Measurements from ENCODE around the gene BCOR. TPM values are rescaled to one million over a fixed set of nuclear protein-coding genes. Genes with fewer than 3 reads are reported as not detected.

BCOR gene
- total and polyA plus RNA-seq, 4 experiments from 2014 or later: 1.9 to 48.7 (median 27.0) TPM

- ChIA-PET POLR2A (ENCODE audit: partially characterized antibody) (interaction anchor here (0.6 kb wide), 1 partner anchor 62 kb away, joined by 3 read pairs; no protein-coding TSS in a partner anchor), CTCF (ENCODE audit: partially characterized antibody) (no interaction called here)
- peaks cover 14 to 43% (median 26%) of the 10 kb centered on the region in 4 donors for H3K4me1 Mint-ChIP-seq
- H3K27ac Mint-ChIP-seq: peak overlapping the region in 4 of 7 donors; percentile 14 to 77 (median 56)
- H3K4me1 ChIP-seq (ENCODE audit: insufficient read depth, low read length): peaks cover 17% of the 10 kb centered on the region
- no peak overlapping the region for H3K4me3 Mint-ChIP-seq
- DNase-seq: no peak
- intact Hi-C loops (cut with micrococcal nuclease): no loop called here
- no peaks in the 10 kb centered on the region for H3K9me3 ChIP-seq (ENCODE audit: control insufficient read depth in 1 of 2, low read length in 2 of 2)
- no peaks in the 10 kb centered on the region for H3K27me3 Mint-ChIP-seq
- no peak overlapping the region for H3K4me3 ChIP-seq (ENCODE audit: low read length in 2 of 2)
- no peaks in the 10 kb centered on the region for H3K27me3 ChIP-seq (ENCODE audit: insufficient read depth, low read length)
- H3K36me3 ChIP-seq (ENCODE audit: insufficient read depth, low read length): no peaks in the 10 kb centered on the region
- peaks cover 0 to 4% (median 0%) of the 10 kb centered on the region in 8 donors for H3K9me3 Mint-ChIP-seq
- no peak overlapping the region for H3K27ac ChIP-seq (ENCODE audit: low read depth, low read length)
- H3K36me3 Mint-ChIP-seq: peaks cover 7 to 35% of the 10 kb centered on the region in 2 donors
Observed at GRCh38 chrX:40077906-40078305, 19.9 kb downstream of the BCOR start.

GRCh38 chrX:40076750-40077575, 20.8 kb downstream of the BCOR start:
- no peak overlapping the region for H3K4me3 Mint-ChIP-seq
- H3K36me3 ChIP-seq (ENCODE audit: insufficient read depth, low read length): peaks cover 7% of the 10 kb centered on the region
- POLR2A ChIA-PET (ENCODE audit: partially characterized antibody): interaction anchor here (0.8 to 1.6 kb wide), 2 partner anchors 93 to 99 kb away, joined by 3 to 4 read pairs; no protein-coding TSS in a partner anchor
- DNase-seq: no peak
- H3K27ac Mint-ChIP-seq: no peak overlapping the region
- no peaks in the 10 kb centered on the region for H3K9me3 ChIP-seq (ENCODE audit: control insufficient read depth in 1 of 2, low read length in 2 of 2)
- no peaks in the 10 kb centered on the region for H3K27me3 ChIP-seq (ENCODE audit: insufficient read depth, low read length)
- H3K4me3 ChIP-seq (ENCODE audit: low read length in 2 of 2): no peak overlapping the region
- H3K4me1 Mint-ChIP-seq: peaks cover 10 to 36% (median 20%) of the 10 kb centered on the region in 4 donors
- no peaks in the 10 kb centered on the region for H3K27me3 Mint-ChIP-seq
- intact Hi-C loops (cut with micrococcal nuclease): no loop called here
- no peak overlapping the region for H3K27ac ChIP-seq (ENCODE audit: low read depth, low read length)
- peaks cover 8% of the 10 kb centered on the region for H3K4me1 ChIP-seq (ENCODE audit: insufficient read depth, low read length)
- CTCF ChIA-PET (ENCODE audit: partially characterized antibody): no interaction called here
- H3K9me3 Mint-ChIP-seq: peaks cover 0 to 4% (median 0%) of the 10 kb centered on the region in 8 donors
- H3K36me3 Mint-ChIP-seq: peaks cover 8 to 38% of the 10 kb centered on the region in 2 donors

- Histone ChIP-seq H3K9me3 (ENCODE audit: control insufficient read depth in 1 of 2, low read length in 2 of 2) (no peaks in the 10 kb centered on the region), H3K4me3 (ENCODE audit: low read length in 2 of 2) (no peak overlapping the region), H3K27ac (ENCODE audit: low read depth, low read length) (no peak overlapping the region), H3K4me1 (ENCODE audit: insufficient read depth, low read length) (no peaks in the 10 kb centered on the region), H3K27me3 (ENCODE audit: insufficient read depth, low read length) (no peaks in the 10 kb centered on the region), H3K36me3 (ENCODE audit: insufficient read depth, low read length) (peaks cover 17% of the 10 kb centered on the region)
- DNase-seq: no peak
- peaks cover 0 to 4% (median 0%) of the 10 kb centered on the region in 8 donors for H3K9me3 Mint-ChIP-seq
- peaks cover 18 to 53% of the 10 kb centered on the region in 2 donors for H3K36me3 Mint-ChIP-seq
- ChIA-PET CTCF (ENCODE audit: partially characterized antibody) (no interaction called here), POLR2A (ENCODE audit: partially characterized antibody) (no interaction called here)
- intact Hi-C loops (cut with micrococcal nuclease): no loop called here
- peak overlapping the region in 2 of 7 donors; percentile 30 to 53 for H3K27ac Mint-ChIP-seq
- no peak overlapping the region for H3K4me3 Mint-ChIP-seq
- no peaks in the 10 kb centered on the region for H3K27me3 Mint-ChIP-seq
- H3K4me1 Mint-ChIP-seq: peaks cover 5 to 20% (median 12%) of the 10 kb centered on the region in 4 donors
Observed at GRCh38 chrX:40074959-40075332, 22.8 kb downstream of the BCOR start.

GRCh38 chrX:40074080-40074958, 23.4 kb downstream of the BCOR start:
- ChIA-PET CTCF (ENCODE audit: partially characterized antibody) (no interaction called here), POLR2A (ENCODE audit: partially characterized antibody) (interaction anchor here (0.8 kb wide), 1 partner anchor 102 kb away, joined by 3 read pairs; no protein-coding TSS in a partner anchor)
- Mint-ChIP-seq H3K36me3 (peaks cover 19 to 56% of the 10 kb centered on the region in 2 donors), H3K9me3 (peaks cover 0 to 4% (median 0%) of the 10 kb centered on the region in 8 donors), H3K27me3 (no peaks in the 10 kb centered on the region), H3K4me1 (peaks cover 5 to 18% (median 13%) of the 10 kb centered on the region in 4 donors), H3K4me3 (no peak overlapping the region), H3K27ac (peak overlapping the region in 2 of 7 donors; percentile 23 to 30)
- Histone ChIP-seq H3K9me3 (ENCODE audit: control insufficient read depth in 1 of 2, low read length in 2 of 2) (no peaks in the 10 kb centered on the region), H3K4me1 (ENCODE audit: insufficient read depth, low read length) (peaks cover 2% of the 10 kb centered on the region), H3K27ac (ENCODE audit: low read depth, low read length) (no peak overlapping the region), H3K4me3 (ENCODE audit: low read length in 2 of 2) (no peak overlapping the region), H3K27me3 (ENCODE audit: insufficient read depth, low read length) (no peaks in the 10 kb centered on the region), H3K36me3 (ENCODE audit: insufficient read depth, low read length) (peaks cover 23% of the 10 kb centered on the region)
- intact Hi-C loops (cut with micrococcal nuclease): no loop called here
- no peak for DNase-seq

GRCh38 chrX:40073439-40074054, 24.2 kb downstream of the BCOR start:
- H3K9me3 Mint-ChIP-seq: peaks cover 0 to 4% (median 0%) of the 10 kb centered on the region in 8 donors
- no peak for DNase-seq
- no peak overlapping the region for H3K27ac ChIP-seq (ENCODE audit: low read depth, low read length)
- H3K9me3 ChIP-seq (ENCODE audit: control insufficient read depth in 1 of 2, low read length in 2 of 2): no peaks in the 10 kb centered on the region
- no peaks in the 10 kb centered on the region for H3K27me3 Mint-ChIP-seq
- ChIA-PET POLR2A (ENCODE audit: partially characterized antibody) (interaction anchor here (0.8 to 0.9 kb wide), 2 partner anchors 8 to 103 kb away, joined by 3 read pairs; no protein-coding TSS in a partner anchor), CTCF (ENCODE audit: partially characterized antibody) (interaction anchor here (0.9 kb wide), 1 partner anchor 342 kb away, joined by 3 read pairs; no protein-coding TSS in a partner anchor)
- H3K4me3 ChIP-seq (ENCODE audit: low read length in 2 of 2): no peak overlapping the region
- intact Hi-C loops (cut with micrococcal nuclease): no loop called here
- peaks cover 10% of the 10 kb centered on the region for H3K4me1 ChIP-seq (ENCODE audit: insufficient read depth, low read length)
- peaks cover 23% of the 10 kb centered on the region for H3K36me3 ChIP-seq (ENCODE audit: insufficient read depth, low read length)
- peak overlapping the region in 1 of 8 donors; percentile 36 for H3K4me3 Mint-ChIP-seq
- H3K36me3 Mint-ChIP-seq: peaks cover 19 to 62% of the 10 kb centered on the region in 2 donors
- peaks cover 5 to 20% (median 14%) of the 10 kb centered on the region in 4 donors for H3K4me1 Mint-ChIP-seq
- H3K27ac Mint-ChIP-seq: peak overlapping the region in 1 of 7 donors; percentile 76
- no peaks in the 10 kb centered on the region for H3K27me3 ChIP-seq (ENCODE audit: insufficient read depth, low read length)

GRCh38 chrX:40072246-40072645, 25.5 kb downstream of the BCOR start:
- peaks cover 26 to 69% of the 10 kb centered on the region in 2 donors for H3K36me3 Mint-ChIP-seq

More at GRCh38 chrX:40072246-40072645, 25.5 kb downstream of the BCOR start:
- no peaks in the 10 kb centered on the region for H3K27me3 ChIP-seq (ENCODE audit: insufficient read depth, low read length)
- H3K27ac ChIP-seq (ENCODE audit: low read depth, low read length): no peak overlapping the region
- CTCF ChIA-PET (ENCODE audit: partially characterized antibody): no interaction called here
- peaks cover 23% of the 10 kb centered on the region for H3K36me3 ChIP-seq (ENCODE audit: insufficient read depth, low read length)
- no peak for DNase-seq
- Mint-ChIP-seq H3K9me3 (peaks cover 0 to 4% (median 0%) of the 10 kb centered on the region in 8 donors), H3K27me3 (no peaks in the 10 kb centered on the region), H3K4me3 (no peak overlapping the region), H3K27ac (peak overlapping the region in 1 of 7 donors; percentile 22), H3K4me1 (peaks cover 13 to 33% (median 24%) of the 10 kb centered on the region in 4 donors)
- no peak overlapping the region for H3K4me3 ChIP-seq (ENCODE audit: low read length in 2 of 2)
- H3K4me1 ChIP-seq (ENCODE audit: insufficient read depth, low read length): peaks cover 23% of the 10 kb centered on the region
- POLR2A ChIA-PET (ENCODE audit: partially characterized antibody): interaction anchor here (1.0 kb wide), 1 partner anchor 25 kb away, joined by 5 read pairs; the partner anchor contains the start of gene BCOR
- intact Hi-C loops (cut with micrococcal nuclease): no loop called here
- H3K9me3 ChIP-seq (ENCODE audit: control insufficient read depth in 1 of 2, low read length in 2 of 2): no peaks in the 10 kb centered on the region

All from CD4-positive, alpha-beta memory T cell (primary cell).